ENCODE measurements around the gene TBC1D8. TPM values are rescaled to one million over a fixed set of nuclear protein-coding genes. Genes with fewer than 3 reads are reported as not detected.

The TBC1D8 gene
- total RNA-seq, 1 donor from 2014 or later: 21.3 TPM

GRCh38 chr2:101113441-101114267 is 37.5 kb downstream of the TBC1D8 start:
- DNase-seq (ENCODE audit: low spot score): no peak

GRCh38 chr2:101112772-101113157 is 38.4 kb downstream of the TBC1D8 start:
- no peak for DNase-seq (ENCODE audit: low spot score)

DNA sequence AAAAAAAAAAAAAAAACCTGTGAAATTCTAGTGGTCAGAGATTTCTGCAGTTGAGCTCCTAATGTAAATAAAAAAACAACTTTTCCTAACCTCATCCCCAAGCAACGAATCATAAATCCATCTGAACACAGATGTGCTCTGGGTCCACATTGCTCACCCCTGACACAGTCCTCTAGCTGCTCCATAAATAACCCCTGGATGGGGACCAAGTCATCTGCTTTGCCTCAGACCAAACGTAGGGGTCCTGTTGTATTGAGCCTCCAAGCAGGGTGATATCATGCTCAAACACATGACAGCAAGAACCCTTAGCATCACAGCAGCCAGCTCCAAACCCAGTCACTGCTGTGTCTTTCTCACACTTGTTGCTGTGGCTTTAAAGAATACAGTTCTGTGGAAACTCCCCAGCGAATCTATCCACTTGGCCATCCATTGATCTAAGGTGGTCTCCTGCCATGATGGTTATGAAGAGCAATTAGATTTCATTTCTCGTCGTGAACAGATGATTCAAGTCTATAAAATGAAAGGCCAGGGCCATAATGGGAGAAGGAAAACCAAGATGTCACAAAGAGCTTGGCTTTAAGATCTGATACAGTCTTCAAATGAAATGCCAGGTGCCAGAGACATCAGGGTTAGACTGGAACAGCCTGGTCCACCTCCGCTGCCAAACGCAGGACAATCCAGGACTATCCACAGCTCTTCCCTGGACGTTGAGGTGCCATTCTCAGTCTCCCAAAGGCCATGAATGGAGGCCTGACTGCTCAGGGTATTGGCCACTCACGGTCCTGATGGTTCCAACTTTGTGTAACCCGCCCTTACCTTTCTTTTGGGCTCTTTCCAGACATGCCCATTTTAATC is 39.0 kb downstream of the TBC1D8 start:
- DNase-seq (ENCODE audit: low spot score): no peak

DNA sequence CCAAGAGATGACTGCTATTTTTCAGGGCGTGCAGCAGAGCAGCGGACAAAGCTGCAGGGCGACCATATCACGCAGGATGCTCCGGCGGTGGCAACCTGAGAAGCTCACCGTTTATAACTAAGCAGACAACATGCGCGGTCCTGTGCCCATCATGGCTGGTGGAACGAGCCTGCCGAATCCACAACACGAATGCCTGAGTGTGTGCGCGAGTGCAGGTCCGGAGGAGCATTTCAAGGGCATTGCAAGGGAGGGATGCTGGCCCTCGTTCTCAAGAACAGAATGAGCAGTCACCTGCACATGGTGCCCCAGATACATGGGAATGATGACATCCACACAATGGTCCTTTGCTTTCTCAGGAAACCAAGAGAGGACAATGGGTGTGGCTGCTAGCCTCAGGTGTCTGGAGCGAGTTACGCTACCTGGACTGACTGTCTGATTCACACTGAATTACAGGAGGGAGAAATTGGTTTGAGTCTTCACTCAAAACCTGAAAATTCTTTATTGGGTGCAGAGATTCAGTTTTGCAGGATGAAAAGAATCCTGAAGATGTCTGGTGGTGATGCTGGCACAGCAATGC is 39.8 kb downstream of the TBC1D8 start:
- DNase-seq (ENCODE audit: low spot score): no peak

- DNase-seq (ENCODE audit: low spot score): no peak
Measured at GRCh38 chr2:101109451-101110118, 41.6 kb downstream of the TBC1D8 start.

- DNase-seq (ENCODE audit: low spot score): no peak
Measured at GRCh38 chr2:101108357-101108756, 42.8 kb downstream of the TBC1D8 start.

DNA sequence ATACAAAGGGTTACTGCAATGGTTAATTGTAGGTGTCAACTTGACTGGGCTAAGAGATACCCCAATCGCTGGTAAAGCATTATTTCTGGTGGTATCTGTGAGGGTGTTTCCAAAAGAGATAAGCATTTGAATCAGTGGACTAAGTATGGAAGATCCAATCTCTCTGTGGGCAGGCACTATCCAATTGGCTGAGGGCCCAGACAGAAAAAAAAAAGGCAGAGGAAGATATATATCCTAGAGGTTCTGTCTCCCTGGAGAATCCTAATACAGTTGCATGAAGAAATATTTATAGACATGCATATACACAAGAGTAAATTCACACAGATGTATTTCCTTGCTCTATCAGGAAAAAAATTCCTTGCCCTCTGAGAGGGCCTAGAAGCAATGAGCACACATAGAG is 43.9 kb downstream of the TBC1D8 start:
- DNase-seq (ENCODE audit: low spot score): no peak

DNA sequence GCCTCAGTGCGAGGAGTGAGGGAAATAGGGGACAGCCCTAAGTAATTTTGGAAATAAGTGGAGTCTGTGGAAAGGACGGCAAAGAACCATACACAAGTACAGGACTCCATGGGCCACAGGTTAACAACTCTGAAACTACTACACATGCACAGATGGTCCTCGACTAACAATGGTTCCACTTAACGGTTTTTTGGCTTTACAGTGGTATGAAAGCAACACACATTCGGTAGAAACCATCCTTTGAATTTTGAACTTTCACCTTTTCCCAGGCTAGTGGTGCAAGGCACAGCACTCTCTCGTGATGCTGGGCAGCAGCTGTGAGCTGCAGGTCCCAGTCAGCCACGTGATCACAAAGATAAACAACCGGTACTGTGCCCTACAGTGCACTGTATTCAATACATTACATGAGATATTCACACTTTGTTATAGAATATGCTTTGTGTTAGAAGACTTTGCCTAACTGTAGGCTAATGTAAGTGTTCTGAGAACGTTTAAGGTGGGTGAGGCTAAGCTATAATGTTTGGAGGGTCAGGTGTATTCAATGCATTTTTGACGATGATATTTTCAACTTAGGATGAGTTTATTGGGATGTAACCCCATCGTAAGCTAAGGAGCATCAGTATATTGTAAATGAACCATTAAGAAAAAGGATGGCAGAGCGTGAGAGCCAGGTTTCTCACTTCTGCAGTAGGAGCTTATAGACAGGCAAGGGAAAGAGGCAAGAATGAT is 44.6 kb downstream of the TBC1D8 start:
- no peak for DNase-seq (ENCODE audit: low spot score)

GRCh38 chr2:101105654-101106053 is 45.5 kb downstream of the TBC1D8 start:
- DNase-seq (ENCODE audit: low spot score): no peak

GRCh38 chr2:101097638-101098037 is 53.5 kb downstream of the TBC1D8 start:
- DNase-seq (ENCODE audit: low spot score): no peak

DNA sequence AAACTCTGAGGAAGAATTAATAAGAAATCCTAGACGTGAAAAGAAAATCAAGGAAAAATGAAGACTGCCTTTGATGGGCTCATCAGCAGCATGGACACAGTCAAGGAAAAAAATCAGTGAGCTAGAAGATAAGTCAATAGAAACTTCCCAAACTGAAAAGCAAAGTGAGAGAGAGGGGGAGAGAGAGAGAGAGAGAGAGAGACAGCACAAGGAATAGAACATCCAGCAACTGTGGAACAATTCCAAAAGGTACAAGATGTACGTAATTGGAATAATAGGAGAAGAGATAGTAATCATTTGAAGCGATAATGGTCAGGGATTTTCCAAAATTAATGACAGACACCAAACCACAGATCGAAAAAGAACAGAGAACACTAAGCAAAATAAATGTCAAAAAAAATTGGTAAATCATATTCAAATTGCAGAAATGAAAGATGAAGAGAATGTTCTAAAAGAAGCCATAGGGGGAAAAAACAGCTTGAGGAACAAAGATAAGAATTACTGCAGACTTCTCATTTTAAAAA is 54.5 kb downstream of the TBC1D8 start:
- DNase-seq (ENCODE audit: low spot score): no peak

DNA sequence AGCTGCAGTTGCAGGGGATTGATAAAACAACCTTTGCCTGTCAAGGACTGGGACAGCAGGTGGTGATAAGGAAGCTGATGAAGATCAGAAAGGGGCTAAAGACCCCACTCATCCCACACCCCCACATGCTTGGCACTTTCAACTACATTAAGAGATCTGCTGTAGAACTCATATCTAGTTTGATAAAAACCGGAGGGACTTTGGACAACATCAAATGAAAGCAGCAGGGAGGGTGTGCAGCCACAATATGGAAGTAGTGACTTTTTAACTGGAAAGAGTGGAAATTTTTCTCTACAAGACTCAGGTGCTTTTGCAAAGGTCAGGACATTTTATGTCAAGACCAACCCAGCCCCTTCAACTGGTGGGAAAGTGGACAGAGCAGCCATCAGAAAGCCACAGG is 56.8 kb downstream of the TBC1D8 start:
- no peak for DNase-seq (ENCODE audit: low spot score)

- DNase-seq (ENCODE audit: low spot score): no peak
Measured at GRCh38 chr2:101089942-101090799, 61.0 kb downstream of the TBC1D8 start.

- DNase-seq (ENCODE audit: low spot score): no peak
Measured at GRCh38 chr2:101089419-101089818, 61.8 kb downstream of the TBC1D8 start.

- no peak for DNase-seq (ENCODE audit: low spot score)
Measured at GRCh38 chr2:101087638-101088037, 63.5 kb downstream of the TBC1D8 start.

DNA sequence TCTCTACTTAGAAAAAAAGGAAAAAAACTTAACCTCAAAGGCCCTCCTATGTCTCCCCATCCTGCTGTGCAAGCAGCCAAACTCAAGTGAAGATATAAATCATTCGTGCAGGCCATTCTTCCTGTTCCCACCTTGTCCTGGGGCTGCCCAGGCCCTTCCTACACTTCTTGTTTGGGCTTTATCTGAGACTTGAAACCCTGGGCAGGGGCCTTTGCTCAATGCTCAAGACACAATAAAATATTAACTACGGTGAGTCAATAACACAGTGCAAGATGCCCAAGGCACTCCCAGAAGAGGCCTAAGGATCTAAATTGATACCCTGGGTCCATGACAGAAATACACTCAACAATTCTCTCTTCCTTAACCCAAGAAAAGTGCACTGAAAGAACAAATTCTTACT is 67.6 kb downstream of the TBC1D8 start:
- no peak for DNase-seq (ENCODE audit: low spot score)

DNA sequence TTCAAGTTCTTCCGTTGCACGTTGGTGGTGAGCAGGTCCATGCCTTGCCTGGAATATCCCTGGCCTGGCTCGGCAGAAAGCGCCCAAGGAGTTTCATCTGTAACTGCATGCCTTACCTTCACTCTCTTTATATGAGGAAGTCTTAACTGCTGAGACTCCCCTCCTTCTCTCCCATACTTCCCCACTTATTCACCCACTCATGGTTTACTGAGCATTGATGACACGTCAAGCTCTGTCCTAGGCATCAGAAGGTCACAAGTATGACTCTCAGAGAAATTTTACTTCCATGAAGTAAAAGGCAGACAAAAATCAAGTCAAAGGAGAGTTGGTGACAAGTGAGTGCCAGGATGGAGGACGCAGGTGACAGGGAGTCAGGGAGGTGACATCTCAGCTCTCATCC is 68.2 kb downstream of the TBC1D8 start:
- no peak for DNase-seq (ENCODE audit: low spot score)

- DNase-seq (ENCODE audit: low spot score): no peak
Measured at GRCh38 chr2:101081375-101081907, 69.7 kb downstream of the TBC1D8 start.
